Loucy (cell line): ENCODE data around the gene MEGF9.

ENCODE experiments used
- H2AFZ ChIP-seq: fragments of 200-600 bp; sonication (generic); 2 replicates; pipeline ENCODE4 v1.6.0; 2016; ENCODE audit warnings: antibody characterized with exemption, mild to moderate bottlenecking, low read length, moderate library complexity
- H3F3A ChIP-seq: fragments of 200-600 bp; 2 replicates; pipeline ENCODE4 v1.6.0; 2016; ENCODE audit warnings: antibody characterized with exemption, low read depth, mild to moderate bottlenecking
- H3K27me3 ChIP-seq: fragments of 200-600 bp; sonication (generic); 2 replicates; pipeline ENCODE4 v1.6.1; 2014; ENCODE audit warnings: low read length, mild to moderate bottlenecking; ENCODE audit not compliant: insufficient read depth, poor library complexity, severe bottlenecking
- H3K36me3 ChIP-seq: fragments of 200-600 bp; sonication (generic); 2 replicates; pipeline ENCODE4 v1.6.1; 2016; ENCODE audit warnings: low read length; ENCODE audit not compliant: insufficient read depth
- H3K4me1 ChIP-seq: fragments of 200-600 bp; sonication (generic); 2 replicates; pipeline ENCODE4 v1.5.1; 2014; ENCODE audit warnings: low read length, mild to moderate bottlenecking; ENCODE audit not compliant: insufficient read depth, poor library complexity, severe bottlenecking
- H3K4me2 ChIP-seq: fragments of 200-600 bp; sonication (generic); 2 replicates; pipeline ENCODE4 v1.6.0; 2014; ENCODE audit warnings: antibody characterized with exemption, low read length, low read depth, mild to moderate bottlenecking; ENCODE audit not compliant: poor library complexity, severe bottlenecking
- H3K4me3 ChIP-seq: fragments of 200-600 bp; sonication (generic); 2 replicates; pipeline ENCODE4 v1.5.1; 2014; ENCODE audit warnings: low read length, mild to moderate bottlenecking, mixed read lengths; ENCODE audit not compliant: poor library complexity, severe bottlenecking
- H3K79me2 ChIP-seq: fragments of 200-600 bp; sonication (generic); 2 replicates; pipeline ENCODE4 v1.6.1; 2014; ENCODE audit warnings: low read length; ENCODE audit not compliant: insufficient read depth
- H3K9ac ChIP-seq: fragments of 200-600 bp; sonication (generic); 2 replicates; pipeline ENCODE4 v1.6.0; 2014; ENCODE audit warnings: mild to moderate bottlenecking, low read depth, low read length, moderate library complexity; ENCODE audit not compliant: poor library complexity, severe bottlenecking
- H3K9me2 ChIP-seq: fragments of 200-600 bp; sonication (generic); replicated peaks from 2 replicates; pipeline ENCODE4 v1.6.1; 2016; ENCODE audit warnings: low read depth, low read length, mixed read lengths
- H3K9me3 ChIP-seq: fragments of 200-600 bp; sonication (generic); 2 replicates; pipeline ENCODE4 v1.6.1; 2014; ENCODE audit warnings: mild to moderate bottlenecking, antibody characterized with exemption, low read length, low read depth; ENCODE audit not compliant: insufficient read depth
- H4K20me1 ChIP-seq: fragments of 200-600 bp; sonication (generic); 2 replicates; pipeline ENCODE4 v1.6.0; 2014; ENCODE audit warnings: antibody characterized with exemption, low read length, mild to moderate bottlenecking; ENCODE audit not compliant: insufficient read depth, poor library complexity, severe bottlenecking
- CTCF ChIP-seq: fragments of 200-600 bp; sonication (generic); conservative IDR thresholded peaks from 2 replicates; pipeline ENCODE4 v1.5.1; 2014; ENCODE audit warnings: mild to moderate bottlenecking, antibody characterized with exemption, low read length
- EZH2phosphoT487 ChIP-seq: fragments of 200-600 bp; IDR thresholded peaks from 2 replicates; pipeline ENCODE4 v1.6.1; 2018; ENCODE audit warnings: antibody characterized with exemption, mild to moderate bottlenecking, moderate library complexity, borderline replicate concordance

MEGF9 gene

GRCh38 chr9:120609636-120610035, 104.6 kb downstream of the MEGF9 start:
- Histone ChIP-seq H3K9me2 (no peaks in the 10 kb centered on the region), H3K79me2 (no peaks in the 10 kb centered on the region), H3F3A (no peaks in the 10 kb centered on the region), H3K9me3 (no peaks in the 10 kb centered on the region), H3K27me3 (no peaks in the 10 kb centered on the region), H4K20me1 (no peaks in the 10 kb centered on the region), H3K4me3 (no peak overlapping the region), H2AFZ (no peak overlapping the region), H3K36me3 (peaks cover 23% of the 10 kb centered on the region; the same call in 1 of the 2 replicates), H3K4me1 (no peaks in the 10 kb centered on the region), H3K4me2 (no peak overlapping the region), H3K9ac (no peak overlapping the region)
- TF ChIP-seq CTCF (no peak), EZH2phosphoT487 (no peak)

GRCh38 chr9:120608421-120608820, 105.8 kb downstream of the MEGF9 start:
- Histone ChIP-seq H3K9ac (no peak overlapping the region), H3K4me1 (no peaks in the 10 kb centered on the region), H3K27me3 (no peaks in the 10 kb centered on the region), H3K79me2 (no peaks in the 10 kb centered on the region), H3K9me2 (no peaks in the 10 kb centered on the region), H3K9me3 (no peaks in the 10 kb centered on the region), H3F3A (no peaks in the 10 kb centered on the region), H3K4me2 (no peak overlapping the region), H2AFZ (no peak overlapping the region), H3K36me3 (peaks cover 27% of the 10 kb centered on the region; the same call in 1 of the 2 replicates), H4K20me1 (no peaks in the 10 kb centered on the region), H3K4me3 (no peak overlapping the region)
- TF ChIP-seq CTCF (no peak), EZH2phosphoT487 (no peak)

- Histone ChIP-seq H4K20me1 (no peaks in the 10 kb centered on the region), H2AFZ (no peak overlapping the region), H3K9me3 (no peaks in the 10 kb centered on the region), H3K36me3 (peaks cover 22% of the 10 kb centered on the region; the same call in 1 of the 2 replicates), H3F3A (no peaks in the 10 kb centered on the region), H3K9me2 (no peaks in the 10 kb centered on the region), H3K4me3 (no peak overlapping the region), H3K4me2 (no peak overlapping the region), H3K27me3 (no peaks in the 10 kb centered on the region), H3K79me2 (no peaks in the 10 kb centered on the region), H3K4me1 (peaks cover 9% of the 10 kb centered on the region), H3K9ac (no peak overlapping the region)
- TF ChIP-seq EZH2phosphoT487 (no peak), CTCF (no peak)
These were observed 110.7 kb downstream of the MEGF9 start for GRCh38 chr9:120603591-120603990.
